ENCODE measurements around the gene GPR89A. TPM values are rescaled to one million over a fixed set of nuclear protein-coding genes. Genes with fewer than 3 reads are reported as not detected.

The GPR89A gene
- total RNA-seq, 1 donor from 2014 or later = 12.3 TPM

GRCh38 chr1:145696630-145696960 lies 88.8 kb downstream of the GPR89A start:
- no peak overlapping the region for H3K27ac ChIP-seq
- no peak for DNase-seq (ENCODE audit: low spot score in 2 of 2)
- no peaks in the 10 kb centered on the region for H3K4me1 ChIP-seq
- TF ChIP-seq CTCF (IDR thresholded peaks at IDR 0.05) = no peak
- H3K9me3 ChIP-seq = no peaks in the 10 kb centered on the region
- no peaks in the 10 kb centered on the region for H3K27me3 ChIP-seq
- intact Hi-C loops (cut with DNase I) = no loop called here
- H3K4me3 ChIP-seq = no peak overlapping the region
- no peaks in the 10 kb centered on the region for H3K36me3 ChIP-seq

- intact Hi-C loops (cut with DNase I) = no loop called here
- no peak overlapping the region for H3K27ac ChIP-seq
- H3K4me3 ChIP-seq = no peak overlapping the region
- no peaks in the 10 kb centered on the region for H3K4me1 ChIP-seq
- no peak for TF ChIP-seq CTCF (IDR thresholded peaks at IDR 0.05)
- no peak for DNase-seq (ENCODE audit: low spot score in 2 of 2)
- no peaks in the 10 kb centered on the region for H3K27me3 ChIP-seq
- no peaks in the 10 kb centered on the region for H3K36me3 ChIP-seq
- no peaks in the 10 kb centered on the region for H3K9me3 ChIP-seq
Measured at GRCh38 chr1:145701306-145701862, 93.6 kb downstream of the GPR89A start.

GRCh38 chr1:145702052-145702451 lies 94.3 kb downstream of the GPR89A start:
- TF ChIP-seq CTCF (IDR thresholded peaks at IDR 0.05) = no peak
- no peaks in the 10 kb centered on the region for H3K27me3 ChIP-seq
- H3K9me3 ChIP-seq = no peaks in the 10 kb centered on the region
- intact Hi-C loops (cut with DNase I) = no loop called here
- no peak overlapping the region for H3K4me3 ChIP-seq
- H3K4me1 ChIP-seq = no peaks in the 10 kb centered on the region
- no peak overlapping the region for H3K27ac ChIP-seq
- no peak for DNase-seq (ENCODE audit: low spot score in 2 of 2)
- no peaks in the 10 kb centered on the region for H3K36me3 ChIP-seq

- no peak for TF ChIP-seq CTCF (IDR thresholded peaks at IDR 0.05)
- Histone ChIP-seq H3K9me3 (no peaks in the 10 kb centered on the region), H3K36me3 (no peaks in the 10 kb centered on the region), H3K27ac (no peak overlapping the region), H3K27me3 (no peaks in the 10 kb centered on the region), H3K4me1 (no peaks in the 10 kb centered on the region), H3K4me3 (no peak overlapping the region)
- intact Hi-C loops (cut with DNase I) = no loop called here
- no peak for DNase-seq (ENCODE audit: low spot score in 2 of 2)
Measured at GRCh38 chr1:145702826-145703225, 95.0 kb downstream of the GPR89A start.

- H3K27me3 ChIP-seq = no peaks in the 10 kb centered on the region
- TF ChIP-seq CTCF (IDR thresholded peaks at IDR 0.05) = no peak
- H3K4me3 ChIP-seq = no peak overlapping the region
Measured at GRCh38 chr1:145705622-145706021, 97.8 kb downstream of the GPR89A start.

GRCh38 chr1:145706086-145706664 lies 98.4 kb downstream of the GPR89A start:
- no peak overlapping the region for H3K27ac ChIP-seq
- TF ChIP-seq CTCF (IDR thresholded peaks at IDR 0.05) = no peak
- H3K4me3 ChIP-seq = no peak overlapping the region
- intact Hi-C loops (cut with DNase I) = no loop called here
- H3K36me3 ChIP-seq = no peaks in the 10 kb centered on the region
- H3K9me3 ChIP-seq = no peaks in the 10 kb centered on the region
- no peaks in the 10 kb centered on the region for H3K4me1 ChIP-seq
- H3K27me3 ChIP-seq = no peaks in the 10 kb centered on the region
- no peak for DNase-seq (ENCODE audit: low spot score in 2 of 2)

More at GRCh38 chr1:145705622-145706021, 97.8 kb downstream of the GPR89A start:
- Histone ChIP-seq H3K36me3 (no peaks in the 10 kb centered on the region), H3K27ac (no peak overlapping the region), H3K9me3 (no peaks in the 10 kb centered on the region), H3K4me1 (no peaks in the 10 kb centered on the region)
- DNase-seq (ENCODE audit: low spot score in 2 of 2) = no peak
- intact Hi-C loops (cut with DNase I) = no loop called here
